Measurements from ENCODE around the gene SELP. TPM values are rescaled to one million over a fixed set of nuclear protein-coding genes. Genes with fewer than 3 reads are reported as not detected.

The SELP gene
- total and polyA plus RNA-seq, 2 of the 8 experiments (the other 6 are each of a cell fraction or from before 2014, with no cell fraction given), result not detected

- H3K14ac ChIP-seq (ENCODE audit: insufficient read length), result no peak overlapping the region
- H3K27me3 ChIP-seq (replicated peaks in 1 of 4; ENCODE audit: control insufficient read depth in 3 of 4, extremely low read depth in 1 of 4, insufficient read depth in 3 of 4, low read length in 3 of 4), result no peaks in the 10 kb centered on the region
- no peak overlapping the region for H2BK15ac ChIP-seq (ENCODE audit: low read length)
- H2AFZ ChIP-seq (ENCODE audit: low read length), result no peak overlapping the region
- ChIA-PET POLR2A (ENCODE audit: partially characterized antibody) (no interaction called here), CTCF (ENCODE audit: partially characterized antibody) (no interaction called here)
- H3K4me3 ChIP-seq (ENCODE audit: extremely low read depth in 1 of 4, insufficient read depth in 2 of 4, low read depth in 3 of 4, low read length in 4 of 4), result no peak overlapping the region
- no peak overlapping the region for H2BK5ac ChIP-seq (ENCODE audit: low read depth, low read length)
- H3K27ac ChIP-seq (ENCODE audit: low read depth, low read length), result no peak overlapping the region
- H4K8ac ChIP-seq (ENCODE audit: extremely low read depth, insufficient read depth, low read length), result no peak overlapping the region
- H3K9me3 ChIP-seq (ENCODE audit: insufficient read depth in 2 of 2, low read depth in 1 of 2, low read length in 1 of 2), result no peaks in the 10 kb centered on the region
- 86% methylated on average over 2 of the region's 2 CpGs; no CpG with 5 or more reads in 1 of the 2 experiments for WGBS, 2 experiments (ENCODE audit: extremely low coverage in 1 of 2, insufficient coverage in 1 of 2, insufficient read length in 1 of 2, insufficient replicate concordance in 2 of 2, low coverage in 1 of 2, low lambda C conversion rate in 2 of 2, missing lambda C conversion rate in 1 of 2)
- TF ChIP-seq, protein P1, sequence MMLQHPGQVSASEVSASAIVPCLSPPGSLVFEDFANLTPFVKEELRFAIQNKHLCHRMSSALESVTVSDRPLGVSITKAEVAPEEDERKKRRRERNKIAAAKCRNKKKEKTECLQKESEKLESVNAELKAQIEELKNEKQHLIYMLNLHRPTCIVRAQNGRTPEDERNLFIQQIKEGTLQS (IDR thresholded peaks at IDR 0.05; ENCODE audit: insufficient read depth, low read depth, low read length), result no peak
- TF ChIP-seq GTF2F1 (IDR thresholded peaks at IDR 0.05; ENCODE audit: borderline replicate concordance, low read depth, low read length) (no peak), POLR2A (IDR thresholded peaks at IDR 0.05; ENCODE audit: control extremely low read depth in 1 of 2, low read depth in 2 of 2, low read length in 2 of 2) (no peak), CHD2 (IDR thresholded peaks at IDR 0.05; ENCODE audit: low read length) (no peak), CTCF (IDR thresholded peaks at IDR 0.05; ENCODE audit: control extremely low read depth in 1 of 3, insufficient read depth in 1 of 3, low read depth in 1 of 3, low read length in 3 of 3) (no peak), SRF (IDR thresholded peaks at IDR 0.05; ENCODE audit: low read depth, low read length) (no peak), POLR2AphosphoS5 (IDR thresholded peaks at IDR 0.05; ENCODE audit: low read depth, low read length) (no peak), CTBP2 (IDR thresholded peaks at IDR 0.05; ENCODE audit: borderline replicate concordance, insufficient read depth, insufficient read length, low read length) (no peak), CHD1 (IDR thresholded peaks at IDR 0.05; ENCODE audit: low read depth, low read length) (no peak), TCF12 (IDR thresholded peaks at IDR 0.05; ENCODE audit: low read depth, low read length) (no peak)
- TF ChIP-seq, protein P2, sequence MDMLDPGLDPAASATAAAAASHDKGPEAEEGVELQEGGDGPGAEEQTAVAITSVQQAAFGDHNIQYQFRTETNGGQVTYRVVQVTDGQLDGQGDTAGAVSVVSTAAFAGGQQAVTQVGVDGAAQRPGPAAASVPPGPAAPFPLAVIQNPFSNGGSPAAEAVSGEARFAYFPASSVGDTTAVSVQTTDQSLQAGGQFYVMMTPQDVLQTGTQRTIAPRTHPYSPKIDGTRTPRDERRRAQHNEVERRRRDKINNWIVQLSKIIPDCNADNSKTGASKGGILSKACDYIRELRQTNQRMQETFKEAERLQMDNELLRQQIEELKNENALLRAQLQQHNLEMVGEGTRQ (IDR thresholded peaks at IDR 0.05; ENCODE audit: low read length), result no peak
- no peak overlapping the region for H3K23ac ChIP-seq (ENCODE audit: insufficient read length)
- no peaks in the 10 kb centered on the region for H3K4me1 ChIP-seq (replicated peaks in 1 of 4; ENCODE audit: control insufficient read depth in 3 of 4, insufficient read depth in 4 of 4, low read length in 3 of 4)
- no peak overlapping the region for H2AK5ac ChIP-seq (ENCODE audit: low read depth, low read length)
- H3K56ac ChIP-seq (replicated peaks; ENCODE audit: insufficient read length, low read depth, low read length), result no peak overlapping the region
- H3K9ac ChIP-seq (replicated peaks in 1 of 4; ENCODE audit: extremely low read depth in 1 of 4, low read depth in 3 of 4, low read length in 3 of 4), result no peak overlapping the region
- no peak overlapping the region for H2BK120ac ChIP-seq (replicated peaks; ENCODE audit: low read depth, low read length)
- no peak overlapping the region for H4K5ac ChIP-seq (ENCODE audit: insufficient read length, low read depth, low read length)
- no peaks in the 10 kb centered on the region for H3K79me2 ChIP-seq (ENCODE audit: control insufficient read depth in 1 of 2, insufficient read depth in 2 of 2, low read length in 2 of 2)
- no peak overlapping the region for H3K4me2 ChIP-seq (ENCODE audit: insufficient read depth in 1 of 2, low read depth in 2 of 2, low read length in 2 of 2)
- H4K91ac ChIP-seq (replicated peaks; ENCODE audit: insufficient read length, low read length), result no peak overlapping the region
- no peak overlapping the region for H3K4ac ChIP-seq (replicated peaks; ENCODE audit: insufficient read length, low read depth, low read length)
- no peak overlapping the region for H3K18ac ChIP-seq (ENCODE audit: extremely low read depth, low read length)
- H2BK12ac ChIP-seq (ENCODE audit: low read depth, low read length), result no peak overlapping the region
- no peak for FAIRE-seq
- no peak for DNase-seq (ENCODE audit: low read depth in 1 of 2, low spot score in 2 of 2)
- no peaks in the 10 kb centered on the region for H3K79me1 ChIP-seq (ENCODE audit: low read depth, low read length)
- no peaks in the 10 kb centered on the region for H3K36me3 ChIP-seq (ENCODE audit: control insufficient read depth in 2 of 4, insufficient read depth in 4 of 4, low read length in 3 of 4)
- no peak overlapping the region for H2BK20ac ChIP-seq (ENCODE audit: low read length)
- no peaks in the 10 kb centered on the region for H4K20me1 ChIP-seq (replicated peaks in 1 of 2; ENCODE audit: control insufficient read depth in 1 of 2, insufficient read depth in 2 of 2, low read length in 2 of 2)
- H3K23me2 ChIP-seq (ENCODE audit: low read depth, low read length), result no peaks in the 10 kb centered on the region
Observed at GRCh38 chr1:169651035-169651434, 21.1 kb upstream of the SELP start.
